Prostate gland (tissue), 2 donors: ENCODE data around the gene MATN1. TPM values are rescaled to one million over a fixed set of nuclear protein-coding genes. Genes with fewer than 3 reads are reported as not detected.

Experiments
- DNase-seq: peaks from one replicate; pipeline ENCODE4 v3.0.0-alpha.2; 2019; ENCODE audit warnings: low spot score
- H3K27ac ChIP-seq, 2 donors: fragments of 200-600 bp; sonication (generic); 2 replicates each; pipeline ENCODE4 v1.5.1; 2017 to 2019
- H3K27me3 ChIP-seq: fragments of 200-600 bp; sonication (generic); replicated peaks from 2 replicates; pipeline ENCODE4 v1.5.1; 2019; ENCODE audit not compliant: insufficient read depth
- H3K36me3 ChIP-seq, 2 donors: fragments of 200-600 bp; sonication (generic); 1 replicate in 1 of 2; 2 replicates in 1 of 2; pipeline versions ENCODE4 v1.5.1 to v1.8.1; 2017 to 2019
- H3K4me1 ChIP-seq: fragments of 200-600 bp; sonication (generic); replicated peaks from 2 replicates; pipeline ENCODE4 v1.5.1; 2019
- H3K4me3 ChIP-seq, 2 donors: fragments of 200-600 bp; sonication (generic); 2 replicates each; pipeline ENCODE4 v1.5.1; 2017 to 2019
- H3K9me3 ChIP-seq: fragments of 200-600 bp; sonication (generic); 2 replicates; pipeline ENCODE4 v1.5.1; 2017
- POLR2A ChIP-seq: fragments of 450-650 bp; IDR thresholded peaks from one replicate; pipeline ENCODE4 v1.6.1; 2016; ENCODE audit warnings: antibody characterized with exemption, mild to moderate bottlenecking
- POLR2AphosphoS5 ChIP-seq: sonication (generic); formaldehyde crosslinking; IDR thresholded peaks from one replicate; pipeline ENCODE4 v1.6.1; 2017; ENCODE audit warnings: antibody characterized with exemption
- WGBS: methylation state at CpG from one replicate; pipeline ENCODE4 v1.1.5; 2018; 5-methylcytosine and 5-hydroxymethylcytosine counted together
- intact Hi-C: fragments of 100-400 bp; cut with DNase I; formaldehyde crosslinking; loops from one replicate; pipeline ENCODE4 v1.14.2; 2022
- total RNA-seq, 2 donors: library from RNA; depleted of rRNA; stranded (reverse); fragments of >200 nt; gene quantifications; one replicate each; pipeline ENCODE4 v1.1.0, GENCODE V29; 2016
- TF ChIP-seq, protein P1 (sequence below), 4 experiments: fragments of 200-600 bp in 2 of 4; fragments of 450-650 bp in 2 of 4; sonication (generic) in 2 of 4; IDR thresholded peaks; 1 replicate in 3 of 4; 2 replicates in 1 of 4; pipeline ENCODE4 v1.5.1; 2016 to 2019; ENCODE audit warnings: antibody characterized with exemption in 4 of 4, mild to moderate bottlenecking in 2 of 4, moderate library complexity in 2 of 4

Gene MATN1
- total RNA-seq, 2 donors from 2014 or later: 0.34 TPM; not detected in 1

DNA sequence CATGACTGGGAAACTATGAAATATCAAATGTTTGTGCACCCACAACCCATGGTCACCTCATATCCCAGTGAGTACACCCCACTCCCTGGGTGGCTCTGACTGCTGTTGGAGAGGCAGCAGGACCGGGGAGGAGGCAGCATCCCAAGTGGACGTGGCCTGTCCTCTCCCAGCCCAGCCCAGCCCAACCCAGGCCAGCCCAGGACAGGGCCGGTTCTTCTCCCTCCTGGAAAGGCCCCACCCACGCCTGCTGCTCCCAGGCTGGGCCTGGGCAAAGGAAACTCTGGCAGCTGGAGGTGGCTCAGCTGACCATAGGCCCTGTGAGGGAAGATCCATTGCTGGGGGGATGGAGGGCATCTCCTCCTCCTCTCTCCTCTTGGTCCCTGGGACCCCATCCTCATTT lies 19.1 kb downstream of the MATN1 start:
- H3K27ac ChIP-seq: peak overlapping the region; percentile 56 to 62
- intact Hi-C loops: loop anchor here (5.0 to 10.0 kb wide), 2 partner anchors 182 to 319 kb away; no protein-coding TSS in a partner anchor
- no peak for DNase-seq
- no peaks in the 10 kb centered on the region for H3K9me3 ChIP-seq
- H3K4me3 ChIP-seq: no peak overlapping the region
- no peaks in the 10 kb centered on the region for H3K27me3 ChIP-seq
- TF ChIP-seq POLR2A (no peak), POLR2AphosphoS5 (peak; percentile 16)
- WGBS: 49% methylated on average over 4 of the region's 4 CpGs
- no peaks in the 10 kb centered on the region for H3K4me1 ChIP-seq
- no peaks in the 10 kb centered on the region for H3K36me3 ChIP-seq

- TF ChIP-seq, protein P1, sequence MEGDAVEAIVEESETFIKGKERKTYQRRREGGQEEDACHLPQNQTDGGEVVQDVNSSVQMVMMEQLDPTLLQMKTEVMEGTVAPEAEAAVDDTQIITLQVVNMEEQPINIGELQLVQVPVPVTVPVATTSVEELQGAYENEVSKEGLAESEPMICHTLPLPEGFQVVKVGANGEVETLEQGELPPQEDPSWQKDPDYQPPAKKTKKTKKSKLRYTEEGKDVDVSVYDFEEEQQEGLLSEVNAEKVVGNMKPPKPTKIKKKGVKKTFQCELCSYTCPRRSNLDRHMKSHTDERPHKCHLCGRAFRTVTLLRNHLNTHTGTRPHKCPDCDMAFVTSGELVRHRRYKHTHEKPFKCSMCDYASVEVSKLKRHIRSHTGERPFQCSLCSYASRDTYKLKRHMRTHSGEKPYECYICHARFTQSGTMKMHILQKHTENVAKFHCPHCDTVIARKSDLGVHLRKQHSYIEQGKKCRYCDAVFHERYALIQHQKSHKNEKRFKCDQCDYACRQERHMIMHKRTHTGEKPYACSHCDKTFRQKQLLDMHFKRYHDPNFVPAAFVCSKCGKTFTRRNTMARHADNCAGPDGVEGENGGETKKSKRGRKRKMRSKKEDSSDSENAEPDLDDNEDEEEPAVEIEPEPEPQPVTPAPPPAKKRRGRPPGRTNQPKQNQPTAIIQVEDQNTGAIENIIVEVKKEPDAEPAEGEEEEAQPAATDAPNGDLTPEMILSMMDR (IDR thresholded peaks at IDR 0.05): no peak
- no peak for TF ChIP-seq POLR2AphosphoS5
- TF ChIP-seq POLR2A: no peak
- Histone ChIP-seq H3K36me3 (no peaks in the 10 kb centered on the region), H3K27me3 (no peaks in the 10 kb centered on the region), H3K4me1 (no peaks in the 10 kb centered on the region), H3K27ac (no peak overlapping the region), H3K9me3 (no peaks in the 10 kb centered on the region), H3K4me3 (no peak overlapping the region)
- no peak for DNase-seq
- intact Hi-C loops: loop anchor here (5.0 to 10.0 kb wide), 2 partner anchors 181 to 318 kb away; no protein-coding TSS in a partner anchor
Observed at GRCh38 chr1:30702823-30703222, 20.6 kb downstream of the MATN1 start.

DNA sequence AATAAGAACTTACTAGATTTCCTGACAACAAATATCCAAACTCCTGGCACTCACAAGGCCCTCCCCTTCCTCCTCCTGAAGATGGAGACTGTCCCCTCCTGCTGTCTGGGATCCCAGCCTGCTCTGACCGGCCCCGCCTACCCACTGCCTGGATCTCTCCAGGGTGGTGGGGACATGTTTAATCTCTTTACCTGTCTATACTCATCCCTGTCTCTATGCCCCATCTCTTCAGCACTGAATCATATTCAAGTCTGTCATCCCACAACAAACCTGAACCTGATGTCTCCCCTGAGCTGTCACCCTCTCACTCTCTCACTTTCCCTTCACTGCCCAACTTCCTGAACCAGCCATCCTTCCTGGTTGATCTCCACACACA lies 22.1 kb downstream of the MATN1 start:
- DNase-seq: no peak
- Histone ChIP-seq H3K4me1 (no peaks in the 10 kb centered on the region), H3K36me3 (no peaks in the 10 kb centered on the region), H3K27me3 (no peaks in the 10 kb centered on the region), H3K9me3 (no peaks in the 10 kb centered on the region), H3K27ac (no peak overlapping the region), H3K4me3 (no peak overlapping the region)
- TF ChIP-seq POLR2AphosphoS5 (no peak), POLR2A (no peak)
- TF ChIP-seq, protein P1 (IDR thresholded peaks at IDR 0.05): no peak
- intact Hi-C loops: loop anchor here (5.0 to 10.0 kb wide), 2 partner anchors 179 to 316 kb away; no protein-coding TSS in a partner anchor
- 70% methylated on average over 2 of the region's 2 CpGs for WGBS

- no peak for DNase-seq
- intact Hi-C loops: loop anchor here (5.0 to 10.0 kb wide), 2 partner anchors 178 to 316 kb away; no protein-coding TSS in a partner anchor
- Histone ChIP-seq H3K4me1 (no peaks in the 10 kb centered on the region), H3K27me3 (no peaks in the 10 kb centered on the region), H3K27ac (peak overlapping the region; percentile 34 to 43), H3K9me3 (no peaks in the 10 kb centered on the region), H3K4me3 (no peak overlapping the region), H3K36me3 (no peaks in the 10 kb centered on the region)
- TF ChIP-seq, protein P1 (IDR thresholded peaks at IDR 0.05): no peak
- TF ChIP-seq POLR2AphosphoS5: peak; percentile 43
- WGBS: 57% methylated on average over 7 of the region's 7 CpGs
Observed at GRCh38 chr1:30700528-30701257, 22.7 kb downstream of the MATN1 start.

GRCh38 chr1:30699762-30700161 lies 23.6 kb downstream of the MATN1 start:
- peaks cover 5% of the 10 kb centered on the region for H3K4me1 ChIP-seq
- H3K36me3 ChIP-seq: no peaks in the 10 kb centered on the region
- intact Hi-C loops: loop anchor here (5.0 to 10.0 kb wide), 2 partner anchors 177 to 315 kb away; no protein-coding TSS in a partner anchor
- no peak overlapping the region for H3K27ac ChIP-seq
- 45% methylated on average over 1 of the region's 1 CpG for WGBS
- H3K4me3 ChIP-seq: no peak overlapping the region
- TF ChIP-seq POLR2A (no peak), POLR2AphosphoS5 (no peak)
- TF ChIP-seq, protein P1 (IDR thresholded peaks at IDR 0.05): no peak
- no peaks in the 10 kb centered on the region for H3K9me3 ChIP-seq
- DNase-seq: no peak
- no peaks in the 10 kb centered on the region for H3K27me3 ChIP-seq
